Measurements from ENCODE around the gene NDUFS6. TPM values are rescaled to one million over a fixed set of nuclear protein-coding genes. Genes with fewer than 3 reads are reported as not detected.

The NDUFS6 gene
- total RNA-seq, 1 experiment from 2014 or later = 59.7 TPM

- Histone ChIP-seq H3K36me3 (ENCODE audit: control insufficient read depth, insufficient read depth, low read length) (no peaks in the 10 kb centered on the region), H3K9me3 (no peaks in the 10 kb centered on the region), H3K27me3 (replicated peaks; ENCODE audit: control insufficient read depth, insufficient read depth, low read length) (no peaks in the 10 kb centered on the region), H3K4me1 (no peaks in the 10 kb centered on the region), H3K4me3 (ENCODE audit: low read depth, low read length) (no peak overlapping the region)
- H3K27ac Mint-ChIP-seq (ENCODE audit: unreplicated experiment) = no peak overlapping the region
- peaks cover 7% of the 10 kb centered on the region for H3K27me3 Mint-ChIP-seq (ENCODE audit: insufficient read depth, unreplicated experiment)
- no peaks in the 10 kb centered on the region for H3K36me3 Mint-ChIP-seq (ENCODE audit: insufficient read depth, unreplicated experiment)
- BruUV-seq (replicated peaks) = no TSS peak
- CTCF ChIA-PET = no interaction called here
- no peak for DNase-seq
- intact Hi-C loops (cut with micrococcal nuclease; ENCODE audit: unreplicated experiment) = no loop called here
- no peaks in the 10 kb centered on the region for H3K4me1 Mint-ChIP-seq (ENCODE audit: low read depth, unreplicated experiment)
- H3K9me3 Mint-ChIP-seq (ENCODE audit: unreplicated experiment) = no peaks in the 10 kb centered on the region
- POLR2A ChIA-PET = no interaction called here
- H3K4me3 Mint-ChIP-seq (ENCODE audit: unreplicated experiment) = no peak overlapping the region
- TF ChIP-seq CTCF (IDR thresholded peaks at IDR 0.05; ENCODE audit: insufficient read depth in 1 of 2, low read depth in 1 of 2, low read length in 1 of 2, severe bottlenecking in 1 of 2, unreplicated experiment in 1 of 2) = no peak
Observed at GRCh38 chr5:1858436-1858835, 57.2 kb downstream of the NDUFS6 start.

GRCh38 chr5:1859099-1859498 lies 57.9 kb downstream of the NDUFS6 start:
- BruUV-seq (replicated peaks) = no TSS peak
- no peak for TF ChIP-seq CTCF (IDR thresholded peaks at IDR 0.05; ENCODE audit: insufficient read depth in 1 of 2, low read depth in 1 of 2, low read length in 1 of 2, severe bottlenecking in 1 of 2, unreplicated experiment in 1 of 2)
- H3K27ac Mint-ChIP-seq (ENCODE audit: unreplicated experiment) = no peak overlapping the region
- ChIA-PET CTCF (no interaction called here), POLR2A (no interaction called here)
- no peaks in the 10 kb centered on the region for H3K4me1 Mint-ChIP-seq (ENCODE audit: low read depth, unreplicated experiment)
- H3K9me3 Mint-ChIP-seq (ENCODE audit: unreplicated experiment) = no peaks in the 10 kb centered on the region
- intact Hi-C loops (cut with micrococcal nuclease; ENCODE audit: unreplicated experiment) = no loop called here
- Histone ChIP-seq H3K36me3 (ENCODE audit: control insufficient read depth, insufficient read depth, low read length) (no peaks in the 10 kb centered on the region), H3K27me3 (replicated peaks; ENCODE audit: control insufficient read depth, insufficient read depth, low read length) (no peaks in the 10 kb centered on the region), H3K4me3 (ENCODE audit: low read depth, low read length) (no peak overlapping the region), H3K9me3 (no peaks in the 10 kb centered on the region), H3K4me1 (no peaks in the 10 kb centered on the region)
- H3K36me3 Mint-ChIP-seq (ENCODE audit: insufficient read depth, unreplicated experiment) = no peaks in the 10 kb centered on the region
- H3K4me3 Mint-ChIP-seq (ENCODE audit: unreplicated experiment) = no peak overlapping the region
- no peak for DNase-seq
- H3K27me3 Mint-ChIP-seq (ENCODE audit: insufficient read depth, unreplicated experiment) = peaks cover 3% of the 10 kb centered on the region

- Mint-ChIP-seq H3K36me3 (ENCODE audit: insufficient read depth, unreplicated experiment) (no peaks in the 10 kb centered on the region), H3K4me1 (ENCODE audit: low read depth, unreplicated experiment) (no peaks in the 10 kb centered on the region), H3K27me3 (ENCODE audit: insufficient read depth, unreplicated experiment) (peaks cover 3% of the 10 kb centered on the region), H3K9me3 (ENCODE audit: unreplicated experiment) (no peaks in the 10 kb centered on the region), H3K4me3 (ENCODE audit: unreplicated experiment) (no peak overlapping the region), H3K27ac (ENCODE audit: unreplicated experiment) (no peak overlapping the region)
- Histone ChIP-seq H3K4me3 (ENCODE audit: low read depth, low read length) (no peak overlapping the region), H3K27me3 (replicated peaks; ENCODE audit: control insufficient read depth, insufficient read depth, low read length) (no peaks in the 10 kb centered on the region), H3K4me1 (no peaks in the 10 kb centered on the region), H3K36me3 (ENCODE audit: control insufficient read depth, insufficient read depth, low read length) (no peaks in the 10 kb centered on the region), H3K9me3 (no peaks in the 10 kb centered on the region)
- no peak for DNase-seq
- no TSS peak for BruUV-seq (replicated peaks)
- ChIA-PET POLR2A (no interaction called here), CTCF (no interaction called here)
- TF ChIP-seq CTCF (IDR thresholded peaks at IDR 0.05; ENCODE audit: insufficient read depth in 1 of 2, low read depth in 1 of 2, low read length in 1 of 2, severe bottlenecking in 1 of 2, unreplicated experiment in 1 of 2) = no peak
- intact Hi-C loops (cut with micrococcal nuclease; ENCODE audit: unreplicated experiment) = no loop called here
Observed at GRCh38 chr5:1860021-1860610, 58.9 kb downstream of the NDUFS6 start.

Data from Caco-2 (cell line).